Activated CD8-positive, alpha-beta memory T cell treated with anti-CD3 and anti-CD28 coated beads, Interleukin-2, amount 50 U/mL, for 1 hour (primary cell): Measurements from ENCODE around the gene LRRC49.
"Not testable (repeated sequence)": the region's sequence is repeated elsewhere in the genome, so short reads cannot be mapped to it uniquely, and the experiment has no call there.

ENCODE experiments used
- DNase-seq: peaks from one replicate; pipeline ENCODE4 v3.0.0-alpha.2; 2020; ENCODE audit errors: extremely low read depth

The LRRC49 gene

GRCh38 chr15:70922119-70922518 is 29.5 kb downstream of the LRRC49 start:
- DNase-seq = no peak

GRCh38 chr15:70923311-70924080 is 30.9 kb downstream of the LRRC49 start:
- DNase-seq = no peak

- DNase-seq = not testable (repeated sequence)
Observed at GRCh38 chr15:70926914-70927313, 34.3 kb downstream of the LRRC49 start.

- DNase-seq = no peak
Observed at GRCh38 chr15:70931821-70932220, 39.2 kb downstream of the LRRC49 start.

GRCh38 chr15:70932397-70932796 is 39.8 kb downstream of the LRRC49 start:
- DNase-seq = no peak

- DNase-seq = no peak
Observed at GRCh38 chr15:70933411-70933810, 40.8 kb downstream of the LRRC49 start.

- DNase-seq = no peak
Observed at GRCh38 chr15:70935631-70936030, 43.0 kb downstream of the LRRC49 start.

- no peak for DNase-seq
Observed at GRCh38 chr15:70936326-70936725, 43.7 kb downstream of the LRRC49 start.

GRCh38 chr15:70943285-70943684 is 50.7 kb downstream of the LRRC49 start:
- DNase-seq = not testable (repeated sequence)

GRCh38 chr15:70947351-70948335 is 55.0 kb downstream of the LRRC49 start:
- no peak for DNase-seq

- DNase-seq = no peak
Observed at GRCh38 chr15:70950953-70951352, 58.3 kb downstream of the LRRC49 start.

GRCh38 chr15:70954171-70954570 is 61.5 kb downstream of the LRRC49 start:
- DNase-seq = no peak

GRCh38 chr15:70954733-70955132 is 62.1 kb downstream of the LRRC49 start:
- DNase-seq = no peak

- DNase-seq = no peak
Observed at GRCh38 chr15:70955151-70955550, 62.5 kb downstream of the LRRC49 start.

- DNase-seq = no peak
Observed at GRCh38 chr15:70956201-70956995, 63.8 kb downstream of the LRRC49 start.

GRCh38 chr15:70962084-70962483 is 69.5 kb downstream of the LRRC49 start:
- DNase-seq = no peak

- DNase-seq = no peak
Observed at GRCh38 chr15:70963199-70963598, 70.6 kb downstream of the LRRC49 start.

GRCh38 chr15:70964058-70964457 is 71.4 kb downstream of the LRRC49 start:
- DNase-seq = no peak

GRCh38 chr15:70964686-70965085 is 72.1 kb downstream of the LRRC49 start:
- DNase-seq = no peak

- DNase-seq = no peak
Observed at GRCh38 chr15:70967646-70968045, 75.0 kb downstream of the LRRC49 start.

GRCh38 chr15:70974004-70974832 is 81.6 kb downstream of the LRRC49 start:
- no peak for DNase-seq
